ENCODE measurements around the gene UBE2O.
A peak's percentile ranks its signal among the peaks of the same experiment; 100 is the strongest.

The UBE2O gene

DNA sequence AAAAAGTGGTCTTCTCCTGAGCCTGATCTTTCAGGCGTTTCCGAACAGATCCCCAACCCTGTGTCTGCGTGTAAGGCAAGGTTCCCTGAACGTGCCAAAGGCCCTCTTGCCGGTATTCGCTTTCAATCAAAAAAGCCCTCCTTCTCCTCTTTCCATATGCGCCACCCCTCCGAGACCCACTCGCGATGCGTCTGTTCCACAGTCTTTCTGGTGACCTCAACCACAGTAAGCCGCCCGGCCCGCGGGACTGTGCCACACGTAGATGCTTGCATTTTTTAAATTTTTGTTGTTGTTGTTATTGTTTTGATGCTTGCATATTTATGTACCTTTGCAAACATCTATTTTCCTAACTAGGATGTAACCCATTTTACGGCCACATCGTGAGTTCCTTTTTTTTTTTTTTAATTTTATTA is 98.6 kb downstream of the UBE2O start:
- Histone ChIP-seq H3F3A (ENCODE audit: control insufficient read depth, insufficient read depth) (peaks cover 3% of the 10 kb centered on the region), H3K9me3 (ENCODE audit: control insufficient read depth, insufficient read depth, low read length) (no peaks in the 10 kb centered on the region), H3K36me3 (ENCODE audit: control insufficient read depth, low read length) (no peaks in the 10 kb centered on the region), H3K79me2 (ENCODE audit: control insufficient read depth, low read length) (peaks cover 24% of the 10 kb centered on the region), H3K27me3 (ENCODE audit: control insufficient read depth, low read length) (no peaks in the 10 kb centered on the region), H3K4me2 (ENCODE audit: low read length) (peak overlapping the region; percentile 95), H3K4me1 (ENCODE audit: control insufficient read depth, low read length) (peaks cover 31% of the 10 kb centered on the region), H3K4me3 (ENCODE audit: low read length) (peak overlapping the region; percentile 98), H4K20me1 (ENCODE audit: control insufficient read depth, insufficient read depth, low read depth, low read length) (no peaks in the 10 kb centered on the region), H3K27ac (ENCODE audit: low read depth, low read length) (peak overlapping the region; percentile 76; the same call in 1 of the 2 replicates), H3K9me2 (replicated peaks; ENCODE audit: control insufficient read depth, low read length) (no peaks in the 10 kb centered on the region)
- TF ChIP-seq, protein P1, sequence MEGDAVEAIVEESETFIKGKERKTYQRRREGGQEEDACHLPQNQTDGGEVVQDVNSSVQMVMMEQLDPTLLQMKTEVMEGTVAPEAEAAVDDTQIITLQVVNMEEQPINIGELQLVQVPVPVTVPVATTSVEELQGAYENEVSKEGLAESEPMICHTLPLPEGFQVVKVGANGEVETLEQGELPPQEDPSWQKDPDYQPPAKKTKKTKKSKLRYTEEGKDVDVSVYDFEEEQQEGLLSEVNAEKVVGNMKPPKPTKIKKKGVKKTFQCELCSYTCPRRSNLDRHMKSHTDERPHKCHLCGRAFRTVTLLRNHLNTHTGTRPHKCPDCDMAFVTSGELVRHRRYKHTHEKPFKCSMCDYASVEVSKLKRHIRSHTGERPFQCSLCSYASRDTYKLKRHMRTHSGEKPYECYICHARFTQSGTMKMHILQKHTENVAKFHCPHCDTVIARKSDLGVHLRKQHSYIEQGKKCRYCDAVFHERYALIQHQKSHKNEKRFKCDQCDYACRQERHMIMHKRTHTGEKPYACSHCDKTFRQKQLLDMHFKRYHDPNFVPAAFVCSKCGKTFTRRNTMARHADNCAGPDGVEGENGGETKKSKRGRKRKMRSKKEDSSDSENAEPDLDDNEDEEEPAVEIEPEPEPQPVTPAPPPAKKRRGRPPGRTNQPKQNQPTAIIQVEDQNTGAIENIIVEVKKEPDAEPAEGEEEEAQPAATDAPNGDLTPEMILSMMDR (IDR thresholded peaks at IDR 0.05; ENCODE audit: low read depth, low read length, poor library complexity, severe bottlenecking): no peak
- TF ChIP-seq EZH2phosphoT487 (IDR thresholded peaks at IDR 0.05; ENCODE audit: borderline replicate concordance, low read length): no peak

DNA sequence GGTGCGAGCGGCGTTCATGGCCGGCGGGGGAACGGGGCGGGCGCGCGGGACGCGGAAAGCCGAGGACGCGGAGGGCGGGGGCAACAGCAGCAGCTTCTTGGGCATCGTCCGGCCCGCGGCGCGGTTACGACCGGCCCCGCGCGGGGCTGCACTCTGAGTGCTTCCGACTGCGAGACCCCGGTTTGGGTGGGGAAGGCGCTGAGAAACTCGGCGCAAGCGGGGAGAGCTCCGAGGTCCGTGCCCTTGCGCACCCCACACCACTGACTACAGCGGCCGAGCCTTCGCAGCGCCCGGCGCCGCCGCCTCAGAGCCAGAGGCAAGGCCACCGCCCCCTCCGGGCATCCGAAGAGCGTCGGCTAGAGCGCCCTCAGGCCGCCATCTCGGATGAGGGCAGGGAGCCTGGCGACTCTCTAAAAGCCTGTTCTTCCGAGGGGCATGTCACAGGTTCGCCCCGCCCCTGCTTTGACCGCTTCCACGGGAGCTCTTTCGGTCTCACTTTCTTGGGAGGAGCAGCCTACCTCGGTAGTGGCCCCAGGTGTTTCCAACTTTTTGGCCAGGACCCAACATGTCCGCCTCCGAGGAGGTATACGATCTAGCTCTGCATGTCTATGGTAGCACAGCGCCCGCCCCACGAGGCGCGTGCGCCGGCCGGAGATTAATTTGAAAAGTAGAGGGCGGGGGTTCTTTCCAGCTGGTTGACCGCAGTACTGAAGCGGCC is 99.2 kb downstream of the UBE2O start, which contains the start of gene PRPSAP1:
TSS of gene PRPSAP1 (minus strand) at position 318 of the 718 bp plus-strand sequence. CDS start at position 105, 213 bp downstream.
- peaks cover 24% of the 10 kb centered on the region for H3K79me2 ChIP-seq (ENCODE audit: control insufficient read depth, low read length)
- no peaks in the 10 kb centered on the region for H3K36me3 ChIP-seq (ENCODE audit: control insufficient read depth, low read length)
- peak within 1 kb of the TSS; percentile 98 for H3K4me3 ChIP-seq (ENCODE audit: low read length)
- H3K4me1 ChIP-seq (ENCODE audit: control insufficient read depth, low read length): peaks cover 31% of the 10 kb centered on the region
- H4K20me1 ChIP-seq (ENCODE audit: control insufficient read depth, insufficient read depth, low read depth, low read length): no peaks in the 10 kb centered on the region
- H3K4me2 ChIP-seq (ENCODE audit: low read length): peak within 1 kb of the TSS; percentile 95
- H3F3A ChIP-seq (ENCODE audit: control insufficient read depth, insufficient read depth): peaks cover 3% of the 10 kb centered on the region
- H3K9me2 ChIP-seq (replicated peaks; ENCODE audit: control insufficient read depth, low read length): no peaks in the 10 kb centered on the region
- TF ChIP-seq, protein P1 (IDR thresholded peaks at IDR 0.05; ENCODE audit: low read depth, low read length, poor library complexity, severe bottlenecking): no peak
- TF ChIP-seq EZH2phosphoT487 (IDR thresholded peaks at IDR 0.05; ENCODE audit: borderline replicate concordance, low read length): no peak
- peak within 1 kb of the TSS; percentile 76 for H3K27ac ChIP-seq (ENCODE audit: low read depth, low read length)
- H3K9me3 ChIP-seq (ENCODE audit: control insufficient read depth, insufficient read depth, low read length): no peaks in the 10 kb centered on the region
- no peaks in the 10 kb centered on the region for H3K27me3 ChIP-seq (ENCODE audit: control insufficient read depth, low read length)

DNA sequence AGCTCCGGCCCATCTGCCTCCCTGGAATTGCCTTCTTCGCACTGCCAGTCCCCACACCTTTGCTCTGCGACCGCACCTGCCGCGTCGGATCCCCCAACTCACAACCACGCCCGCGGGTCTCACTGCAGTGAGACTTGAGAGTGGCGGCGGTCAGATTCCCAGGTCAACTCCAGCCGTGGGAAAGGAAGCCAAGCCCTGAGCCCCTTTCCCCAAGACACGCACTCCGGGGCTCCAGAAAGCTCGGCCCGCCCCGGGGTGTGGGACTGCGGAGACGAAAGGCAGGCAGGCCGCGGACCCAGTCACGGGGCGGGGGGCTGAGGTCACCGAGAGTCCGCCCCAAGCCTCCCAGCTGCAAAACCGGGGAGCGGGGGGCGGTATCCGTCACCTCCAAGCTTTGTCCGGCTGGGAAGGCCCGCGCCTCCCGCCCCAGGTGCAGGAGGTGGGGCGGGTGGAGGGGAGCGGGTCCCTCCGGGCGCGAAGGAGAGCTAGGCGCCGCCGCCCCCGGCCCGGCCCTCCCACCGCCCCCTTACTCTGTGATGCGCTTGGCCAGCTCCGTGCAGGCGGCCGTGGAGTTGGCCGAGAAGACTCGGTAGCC is 99.9 kb downstream of the UBE2O start:
- peaks cover 31% of the 10 kb centered on the region for H3K4me1 ChIP-seq (ENCODE audit: control insufficient read depth, low read length)
- peak overlapping the region; percentile 98 for H3K4me3 ChIP-seq (ENCODE audit: low read length)
- H3F3A ChIP-seq (ENCODE audit: control insufficient read depth, insufficient read depth): peaks cover 3% of the 10 kb centered on the region
- H3K9me2 ChIP-seq (replicated peaks; ENCODE audit: control insufficient read depth, low read length): no peaks in the 10 kb centered on the region
- H3K9me3 ChIP-seq (ENCODE audit: control insufficient read depth, insufficient read depth, low read length): no peaks in the 10 kb centered on the region
- peak overlapping the region; percentile 95 for H3K4me2 ChIP-seq (ENCODE audit: low read length)
- H3K79me2 ChIP-seq (ENCODE audit: control insufficient read depth, low read length): peaks cover 24% of the 10 kb centered on the region
- no peaks in the 10 kb centered on the region for H3K27me3 ChIP-seq (ENCODE audit: control insufficient read depth, low read length)
- TF ChIP-seq EZH2phosphoT487 (IDR thresholded peaks at IDR 0.05; ENCODE audit: borderline replicate concordance, low read length): no peak
- no peaks in the 10 kb centered on the region for H4K20me1 ChIP-seq (ENCODE audit: control insufficient read depth, insufficient read depth, low read depth, low read length)
- H3K27ac ChIP-seq (ENCODE audit: low read depth, low read length): peak overlapping the region; percentile 76
- no peaks in the 10 kb centered on the region for H3K36me3 ChIP-seq (ENCODE audit: control insufficient read depth, low read length)
